Measurements from ENCODE around the gene NUSAP1. TPM values are rescaled to one million over a fixed set of nuclear protein-coding genes. Genes with fewer than 3 reads are reported as not detected.

Gene NUSAP1
- total RNA-seq, 1 donor from 2014 or later, result 16.9 TPM

DNA sequence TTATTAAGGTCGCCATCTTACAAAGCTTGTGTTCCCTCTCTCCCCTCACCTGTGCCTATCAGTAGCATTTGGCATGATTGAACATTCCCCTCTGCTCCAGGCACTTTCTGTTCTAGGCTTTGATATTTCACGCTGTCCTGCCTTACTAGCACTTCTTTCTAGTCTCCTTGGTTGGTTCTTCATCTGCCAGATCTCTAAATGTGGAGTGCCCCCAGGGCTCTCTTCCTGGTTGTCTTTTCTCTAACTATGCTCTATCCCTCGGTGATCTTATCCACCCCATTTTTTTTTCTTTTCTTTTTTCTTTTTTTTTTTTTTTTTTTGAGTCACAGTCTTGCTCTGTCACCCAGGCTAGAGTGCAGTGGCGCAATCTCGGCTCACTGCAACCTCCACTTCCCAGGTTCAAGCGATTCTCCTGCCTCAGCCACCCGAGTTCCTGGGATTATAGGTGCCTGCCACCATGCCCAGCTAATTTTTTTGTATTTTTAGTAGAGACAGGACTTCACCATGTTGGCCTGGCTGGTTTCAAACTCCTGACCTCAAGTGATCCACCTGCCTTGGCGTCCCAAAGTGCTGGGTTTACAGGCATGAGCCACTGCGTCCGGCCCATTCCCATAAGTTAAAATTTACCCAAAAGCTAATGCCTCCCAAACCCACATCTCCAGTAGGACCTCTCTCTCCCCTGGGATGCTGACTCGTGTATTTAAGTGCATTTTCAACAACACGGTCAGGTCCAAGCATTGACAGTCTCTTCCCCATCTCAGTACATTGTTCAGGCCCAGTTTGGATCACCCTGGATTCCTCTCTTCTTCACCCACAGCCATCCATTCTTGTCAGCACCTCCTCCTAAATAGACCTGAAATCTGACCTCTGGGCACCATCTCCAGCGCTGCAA lies 5.2 kb downstream of the NUSAP1 start:
- DNase-seq (ENCODE audit: low spot score), result no peak
- Mint-ChIP-seq H3K4me3 (ENCODE audit: unreplicated experiment) (no peak overlapping the region), H3K36me3 (ENCODE audit: low read depth, unreplicated experiment) (no peaks in the 10 kb centered on the region), H3K9me3 (ENCODE audit: unreplicated experiment) (no peaks in the 10 kb centered on the region), H3K27ac (ENCODE audit: unreplicated experiment) (no peak overlapping the region), H3K4me1 (ENCODE audit: unreplicated experiment) (no peaks in the 10 kb centered on the region), H3K27me3 (ENCODE audit: unreplicated experiment) (peaks cover 1% of the 10 kb centered on the region)
- TF ChIP-seq, protein P1, sequence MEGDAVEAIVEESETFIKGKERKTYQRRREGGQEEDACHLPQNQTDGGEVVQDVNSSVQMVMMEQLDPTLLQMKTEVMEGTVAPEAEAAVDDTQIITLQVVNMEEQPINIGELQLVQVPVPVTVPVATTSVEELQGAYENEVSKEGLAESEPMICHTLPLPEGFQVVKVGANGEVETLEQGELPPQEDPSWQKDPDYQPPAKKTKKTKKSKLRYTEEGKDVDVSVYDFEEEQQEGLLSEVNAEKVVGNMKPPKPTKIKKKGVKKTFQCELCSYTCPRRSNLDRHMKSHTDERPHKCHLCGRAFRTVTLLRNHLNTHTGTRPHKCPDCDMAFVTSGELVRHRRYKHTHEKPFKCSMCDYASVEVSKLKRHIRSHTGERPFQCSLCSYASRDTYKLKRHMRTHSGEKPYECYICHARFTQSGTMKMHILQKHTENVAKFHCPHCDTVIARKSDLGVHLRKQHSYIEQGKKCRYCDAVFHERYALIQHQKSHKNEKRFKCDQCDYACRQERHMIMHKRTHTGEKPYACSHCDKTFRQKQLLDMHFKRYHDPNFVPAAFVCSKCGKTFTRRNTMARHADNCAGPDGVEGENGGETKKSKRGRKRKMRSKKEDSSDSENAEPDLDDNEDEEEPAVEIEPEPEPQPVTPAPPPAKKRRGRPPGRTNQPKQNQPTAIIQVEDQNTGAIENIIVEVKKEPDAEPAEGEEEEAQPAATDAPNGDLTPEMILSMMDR (IDR thresholded peaks at IDR 0.05; ENCODE audit: unreplicated experiment), result no peak

DNA sequence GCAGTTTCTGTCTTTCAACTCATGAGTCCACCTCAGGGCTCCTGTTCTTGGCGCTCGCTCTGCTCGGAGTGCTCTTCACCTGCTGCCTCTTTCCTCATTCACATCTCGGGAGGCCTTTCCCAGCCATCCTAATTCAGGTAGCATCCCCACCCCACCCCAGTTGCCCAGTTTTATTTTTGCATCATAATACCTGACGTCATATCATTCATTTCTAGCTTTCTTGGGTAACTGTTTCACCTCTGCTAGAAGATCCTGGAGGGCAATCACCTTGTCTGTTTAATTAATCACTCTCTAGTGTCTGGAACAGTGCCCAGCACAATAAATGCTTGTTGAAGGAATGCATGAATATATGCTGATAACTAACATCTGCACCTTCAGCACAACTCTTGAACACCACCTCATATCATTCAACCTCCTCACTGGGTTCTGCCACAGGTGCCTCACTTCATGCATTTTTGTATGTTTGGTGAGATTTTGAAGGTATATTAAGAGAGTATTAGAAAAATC lies 7.6 kb downstream of the NUSAP1 start:
- no peaks in the 10 kb centered on the region for H3K9me3 Mint-ChIP-seq (ENCODE audit: unreplicated experiment)
- no peaks in the 10 kb centered on the region for H3K36me3 Mint-ChIP-seq (ENCODE audit: low read depth, unreplicated experiment)
- no peak overlapping the region for H3K27ac Mint-ChIP-seq (ENCODE audit: unreplicated experiment)
- no peaks in the 10 kb centered on the region for H3K4me1 Mint-ChIP-seq (ENCODE audit: unreplicated experiment)
- no peak for DNase-seq (ENCODE audit: low spot score)
- TF ChIP-seq, protein P1 (IDR thresholded peaks at IDR 0.05; ENCODE audit: unreplicated experiment), result no peak
- H3K27me3 Mint-ChIP-seq (ENCODE audit: unreplicated experiment), result peaks cover 1% of the 10 kb centered on the region
- no peak overlapping the region for H3K4me3 Mint-ChIP-seq (ENCODE audit: unreplicated experiment)

DNA sequence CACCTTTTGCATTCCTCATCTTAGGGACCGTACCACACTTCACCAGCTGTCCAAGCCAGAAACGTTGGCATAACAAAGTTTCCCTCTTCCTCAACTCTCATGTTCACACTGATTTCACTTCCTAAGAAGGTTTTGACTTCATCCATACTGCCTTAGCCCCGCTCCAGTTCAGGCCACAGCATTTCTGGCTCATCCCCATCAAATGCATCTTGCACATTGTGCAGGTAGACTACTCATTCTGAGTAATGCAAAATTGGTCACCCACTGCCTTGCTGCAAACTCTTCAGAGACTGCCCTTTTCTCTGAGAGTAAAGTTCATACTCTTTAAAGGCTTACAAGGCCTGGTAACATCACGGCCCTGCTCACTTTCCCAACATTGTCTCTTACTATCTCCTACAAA lies 8.8 kb downstream of the NUSAP1 start:
- Mint-ChIP-seq H3K4me1 (ENCODE audit: unreplicated experiment) (no peaks in the 10 kb centered on the region), H3K9me3 (ENCODE audit: unreplicated experiment) (no peaks in the 10 kb centered on the region), H3K4me3 (ENCODE audit: unreplicated experiment) (no peak overlapping the region), H3K27ac (ENCODE audit: unreplicated experiment) (no peak overlapping the region), H3K36me3 (ENCODE audit: low read depth, unreplicated experiment) (peaks cover 5% of the 10 kb centered on the region), H3K27me3 (ENCODE audit: unreplicated experiment) (peaks cover 1% of the 10 kb centered on the region)
- TF ChIP-seq, protein P1 (IDR thresholded peaks at IDR 0.05; ENCODE audit: unreplicated experiment), result no peak
- no peak for DNase-seq (ENCODE audit: low spot score)

DNA sequence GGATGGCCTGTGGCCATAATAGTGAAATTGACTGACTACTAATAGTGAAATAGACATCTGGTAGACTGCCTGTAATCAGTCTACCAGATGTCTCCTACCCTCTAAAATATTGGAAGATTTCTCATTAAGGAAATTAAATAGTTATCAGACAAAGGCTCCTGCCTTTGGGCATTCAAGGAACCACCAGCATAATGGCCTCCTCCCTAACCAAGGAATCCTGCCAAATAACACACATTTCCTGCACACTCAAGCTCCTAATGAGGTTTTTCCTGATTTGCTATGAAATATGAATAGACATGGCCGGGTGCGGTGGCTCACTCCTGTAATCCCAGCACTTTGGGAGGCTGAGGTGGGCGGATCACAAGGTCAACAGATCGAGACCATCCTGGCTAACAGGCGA lies 14.6 kb downstream of the NUSAP1 start:
- peaks cover 5% of the 10 kb centered on the region for H3K36me3 Mint-ChIP-seq (ENCODE audit: low read depth, unreplicated experiment)
- peaks cover 2% of the 10 kb centered on the region for H3K27me3 Mint-ChIP-seq (ENCODE audit: unreplicated experiment)

More for the DNA sequence above, 14.6 kb downstream of the NUSAP1 start:
- Mint-ChIP-seq H3K4me1 (ENCODE audit: unreplicated experiment) (no peaks in the 10 kb centered on the region), H3K27ac (ENCODE audit: unreplicated experiment) (no peak overlapping the region), H3K9me3 (ENCODE audit: unreplicated experiment) (no peaks in the 10 kb centered on the region), H3K4me3 (ENCODE audit: unreplicated experiment) (no peak overlapping the region)
- TF ChIP-seq, protein P1 (IDR thresholded peaks at IDR 0.05; ENCODE audit: unreplicated experiment), result no peak
- DNase-seq (ENCODE audit: low spot score), result no peak
